Thyroid gland (tissue), 4 donors: ENCODE data around the gene STX2. TPM values are rescaled to one million over a fixed set of nuclear protein-coding genes. Genes with fewer than 3 reads are reported as not detected.

Source experiments
- DNase-seq, 2 donors: peaks; one replicate each; pipeline ENCODE4 v3.0.0-alpha.2; 2019
- H3K27ac ChIP-seq, 3 donors: fragments of 200-600 bp; sonication (generic); 1 replicate in 2 of 3; 2 replicates in 1 of 3; pipeline ENCODE4 v1.5.1; 2016 to 2019; ENCODE audit warnings: mild to moderate bottlenecking in 1 of 3, moderate library complexity in 1 of 3
- H3K27me3 ChIP-seq: fragments of 200-600 bp; sonication (generic); one replicate; pipeline ENCODE4 v1.5.1; 2019
- H3K36me3 ChIP-seq, 2 donors: fragments of 200-600 bp; sonication (generic); one replicate each; pipeline ENCODE4 v1.5.1; 2016 to 2019
- H3K4me1 ChIP-seq, 2 donors: fragments of 200-600 bp; sonication (generic); one replicate each; pipeline ENCODE4 v1.5.1; 2017 to 2019
- H3K4me3 ChIP-seq, 3 donors: fragments of 200-600 bp; sonication (generic); replicated peaks in 1 of 3; 1 replicate in 2 of 3; 2 replicates in 1 of 3; pipeline ENCODE4 v1.5.1; 2016; ENCODE audit warnings: mild to moderate bottlenecking in 1 of 3
- H3K9me3 ChIP-seq: fragments of 200-600 bp; sonication (generic); one replicate; pipeline ENCODE4 v1.5.1; 2017
- POLR2A ChIP-seq, 2 donors: fragments of 450-650 bp; IDR thresholded peaks; one replicate each; pipeline ENCODE4 v1.6.1; 2017; ENCODE audit warnings: antibody characterized with exemption in 2 of 2, mild to moderate bottlenecking in 2 of 2, moderate library complexity in 1 of 2
- WGBS, 2 donors: methylation state at CpG; one replicate each; pipeline ENCODE4 v1.1.5; 2017; 5-methylcytosine and 5-hydroxymethylcytosine counted together
- intact Hi-C: fragments of 100-400 bp; cut with DNase I; formaldehyde crosslinking; loops from one replicate; pipeline ENCODE4 v1.15.1; 2023
- total RNA-seq, 4 donors: library from RNA; depleted of rRNA; stranded (reverse); fragments of >200 nt; gene quantifications; one replicate each; pipeline ENCODE4 v1.2.3, GENCODE V29; 2016
- TF ChIP-seq, protein P1 (sequence below), 6 experiments: fragments of 200-600 bp in 3 of 6; fragments of 450-650 bp in 3 of 6; sonication (generic) in 3 of 6; IDR thresholded peaks; one replicate each; pipeline ENCODE4 v1.5.1; 2016 to 2019; ENCODE audit warnings: antibody characterized with exemption in 6 of 6, mild to moderate bottlenecking in 2 of 6, inconsistent platforms in 1 of 6, moderate library complexity in 1 of 6

Gene STX2
- total RNA-seq, 4 donors from 2014 or later = 18.0 to 43.0 (median 26.1) TPM

DNA sequence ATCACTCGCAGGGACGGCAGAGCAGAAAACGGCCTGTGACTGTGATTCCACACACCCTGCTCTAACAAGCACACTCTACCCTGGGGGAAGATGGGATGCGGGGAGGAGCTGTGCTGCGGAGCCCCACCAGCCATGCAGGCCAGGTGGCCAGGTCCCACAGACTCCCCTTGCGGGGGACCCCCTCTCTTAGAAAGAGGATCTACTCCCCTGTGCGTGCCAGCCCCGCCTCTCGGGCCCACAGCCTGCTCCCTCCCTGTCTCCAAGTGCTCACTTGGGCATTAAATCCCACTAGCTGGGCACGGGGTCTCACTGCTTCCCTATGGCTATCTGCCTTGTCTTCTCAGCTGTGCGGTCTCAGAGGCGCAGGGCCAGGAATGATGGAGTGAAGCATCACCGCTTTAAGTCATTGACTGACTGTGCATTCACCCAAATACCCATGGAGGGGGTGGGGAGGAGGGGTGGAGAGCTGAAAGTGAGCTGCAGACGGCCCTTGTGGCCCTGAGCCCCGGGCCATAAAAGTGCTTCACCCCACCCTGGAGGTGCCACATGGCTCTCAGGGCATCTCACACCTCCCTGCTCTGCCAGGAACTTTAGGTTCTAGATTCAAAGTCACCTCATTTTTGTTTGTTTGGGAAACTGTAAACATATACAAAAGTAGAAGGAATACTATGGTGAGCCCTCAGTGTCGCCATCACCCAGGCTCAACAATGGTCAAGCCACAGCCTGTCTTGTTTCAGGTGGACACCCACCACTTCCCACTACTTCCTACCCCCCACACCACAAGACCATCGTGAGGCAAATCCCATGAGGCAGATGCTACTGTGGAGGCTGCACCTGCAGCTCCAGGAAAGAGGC, 9.4 kb downstream of the STX2 start:
- Histone ChIP-seq H3K9me3 (no peaks in the 10 kb centered on the region), H3K4me1 (peaks cover 14 to 26% of the 10 kb centered on the region in 2 donors), H3K27me3 (no peaks in the 10 kb centered on the region), H3K27ac (no peak overlapping the region), H3K36me3 (no peaks in the 10 kb centered on the region), H3K4me3 (no peak overlapping the region)
- intact Hi-C loops = no loop called here
- TF ChIP-seq, protein P1, sequence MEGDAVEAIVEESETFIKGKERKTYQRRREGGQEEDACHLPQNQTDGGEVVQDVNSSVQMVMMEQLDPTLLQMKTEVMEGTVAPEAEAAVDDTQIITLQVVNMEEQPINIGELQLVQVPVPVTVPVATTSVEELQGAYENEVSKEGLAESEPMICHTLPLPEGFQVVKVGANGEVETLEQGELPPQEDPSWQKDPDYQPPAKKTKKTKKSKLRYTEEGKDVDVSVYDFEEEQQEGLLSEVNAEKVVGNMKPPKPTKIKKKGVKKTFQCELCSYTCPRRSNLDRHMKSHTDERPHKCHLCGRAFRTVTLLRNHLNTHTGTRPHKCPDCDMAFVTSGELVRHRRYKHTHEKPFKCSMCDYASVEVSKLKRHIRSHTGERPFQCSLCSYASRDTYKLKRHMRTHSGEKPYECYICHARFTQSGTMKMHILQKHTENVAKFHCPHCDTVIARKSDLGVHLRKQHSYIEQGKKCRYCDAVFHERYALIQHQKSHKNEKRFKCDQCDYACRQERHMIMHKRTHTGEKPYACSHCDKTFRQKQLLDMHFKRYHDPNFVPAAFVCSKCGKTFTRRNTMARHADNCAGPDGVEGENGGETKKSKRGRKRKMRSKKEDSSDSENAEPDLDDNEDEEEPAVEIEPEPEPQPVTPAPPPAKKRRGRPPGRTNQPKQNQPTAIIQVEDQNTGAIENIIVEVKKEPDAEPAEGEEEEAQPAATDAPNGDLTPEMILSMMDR (IDR thresholded peaks at IDR 0.05) = no peak
- no peak for TF ChIP-seq POLR2A (IDR thresholded peaks at IDR 0.05)
- 80 to 81% methylated on average over 17 of the region's 17 CpGs for WGBS, 2 donors
- DNase-seq = no peak

DNA sequence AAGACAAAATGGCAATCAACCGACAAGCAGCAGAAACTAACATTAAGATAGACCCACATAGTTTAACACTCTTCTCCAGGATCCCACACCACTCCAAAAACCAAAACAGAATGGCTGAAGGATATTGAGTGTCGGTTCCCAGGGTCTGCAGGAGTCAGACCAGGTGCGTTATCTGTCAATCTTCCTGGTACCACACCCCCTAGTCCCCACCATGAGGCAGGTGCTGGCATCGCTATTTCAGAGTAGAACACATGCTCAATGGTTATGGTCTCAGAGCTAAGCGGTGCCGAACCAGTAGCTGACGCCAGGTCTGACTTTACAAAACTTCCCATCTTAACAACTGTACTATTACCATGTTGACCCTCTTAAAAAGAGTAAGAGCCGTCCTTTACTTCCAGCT, 10.2 kb downstream of the STX2 start:
- DNase-seq = no peak
- H3K9me3 ChIP-seq = no peaks in the 10 kb centered on the region

DNA sequence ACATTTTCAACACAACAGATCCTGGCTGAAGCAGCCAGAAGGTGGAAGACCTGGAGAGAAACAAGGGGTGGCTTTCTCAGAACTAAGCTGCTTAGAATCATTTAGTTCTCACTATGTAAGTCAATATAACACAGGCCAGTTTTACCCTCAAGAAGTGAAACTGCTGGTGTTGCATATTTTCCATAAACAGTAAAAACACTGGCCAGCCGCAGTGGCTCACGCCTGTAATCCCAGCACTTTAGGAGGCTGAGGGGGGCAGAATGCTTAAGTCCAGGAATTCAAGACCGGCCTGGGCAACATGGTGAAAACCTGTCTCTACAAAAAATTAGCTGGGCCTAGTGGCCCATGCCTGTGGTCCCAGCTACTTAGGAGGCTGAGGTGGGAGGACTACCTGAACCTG, 11.6 kb downstream of the STX2 start:
- peaks cover 14 to 31% of the 10 kb centered on the region in 2 donors for H3K4me1 ChIP-seq

More for the DNA sequence above, 10.2 kb downstream of the STX2 start:
- no peaks in the 10 kb centered on the region for H3K27me3 ChIP-seq
- intact Hi-C loops = no loop called here
- TF ChIP-seq, protein P1 (IDR thresholded peaks at IDR 0.05) = no peak
- TF ChIP-seq POLR2A (IDR thresholded peaks at IDR 0.05) = no peak
- H3K27ac ChIP-seq = no peak overlapping the region
- 92 to 95% methylated on average over 8 of the region's 8 CpGs for WGBS, 2 donors
- H3K4me3 ChIP-seq = no peak overlapping the region
- H3K4me1 ChIP-seq = peaks cover 14 to 33% of the 10 kb centered on the region in 2 donors
- H3K36me3 ChIP-seq = no peaks in the 10 kb centered on the region

DNA sequence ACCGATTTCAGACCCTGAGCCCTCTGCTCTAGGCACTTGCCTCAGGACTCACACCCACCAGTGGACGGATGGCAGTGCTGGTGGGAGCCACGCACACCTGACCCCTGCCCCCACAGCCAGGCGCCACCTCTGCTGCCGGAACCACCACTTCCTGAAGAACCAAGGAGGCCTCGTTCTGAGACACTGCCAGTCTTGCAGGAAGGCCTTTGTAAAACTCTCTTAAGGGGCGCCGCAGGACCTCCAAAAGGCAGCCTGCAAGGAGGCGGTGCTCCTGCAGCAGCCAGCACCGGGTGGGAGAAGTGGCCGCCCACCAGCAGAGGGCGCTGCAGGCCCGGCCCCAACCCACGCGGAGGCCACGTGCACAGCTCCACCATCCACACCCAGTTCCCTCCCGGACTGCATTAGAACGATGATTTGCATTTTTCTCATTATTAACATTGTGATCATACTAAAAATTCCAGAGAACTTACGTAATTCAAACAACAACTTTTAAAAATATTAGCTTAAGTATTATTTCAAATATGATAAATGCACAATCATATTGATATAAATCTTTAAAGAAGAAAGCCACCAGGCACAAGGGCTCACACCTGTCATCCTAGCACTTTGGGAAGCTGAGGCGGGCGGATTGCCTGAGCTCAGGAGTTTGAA, 12.8 kb downstream of the STX2 start:
- 72 to 79% methylated on average over 18 of the region's 21 CpGs for WGBS, 2 donors
- H3K9me3 ChIP-seq = no peaks in the 10 kb centered on the region
- H3K4me1 ChIP-seq = peaks cover 14 to 31% of the 10 kb centered on the region in 2 donors
- DNase-seq = peak in 1 of 2 donors; percentile 19
- intact Hi-C loops = no loop called here
- H3K27ac ChIP-seq = no peak overlapping the region
- peaks cover 0 to 2% of the 10 kb centered on the region in 2 donors for H3K36me3 ChIP-seq
- H3K27me3 ChIP-seq = no peaks in the 10 kb centered on the region
- H3K4me3 ChIP-seq = no peak overlapping the region
- TF ChIP-seq, protein P1 (IDR thresholded peaks at IDR 0.05) = peak in 3 of 6 experiments; percentile 24 to 53 (median 34)
- TF ChIP-seq POLR2A (IDR thresholded peaks at IDR 0.05) = no peak

More for the DNA sequence above, 11.6 kb downstream of the STX2 start:
- Histone ChIP-seq H3K9me3 (no peaks in the 10 kb centered on the region), H3K27me3 (no peaks in the 10 kb centered on the region), H3K36me3 (no peaks in the 10 kb centered on the region), H3K27ac (peak overlapping the region in 2 of 3 donors; percentile 56 to 74), H3K4me3 (no peak overlapping the region)
- TF ChIP-seq POLR2A (IDR thresholded peaks at IDR 0.05) = no peak
- TF ChIP-seq, protein P1 (IDR thresholded peaks at IDR 0.05) = no peak
- intact Hi-C loops = no loop called here
- WGBS, 2 donors = 58 to 60% methylated on average over 3 of the region's 3 CpGs
- no peak for DNase-seq

DNA sequence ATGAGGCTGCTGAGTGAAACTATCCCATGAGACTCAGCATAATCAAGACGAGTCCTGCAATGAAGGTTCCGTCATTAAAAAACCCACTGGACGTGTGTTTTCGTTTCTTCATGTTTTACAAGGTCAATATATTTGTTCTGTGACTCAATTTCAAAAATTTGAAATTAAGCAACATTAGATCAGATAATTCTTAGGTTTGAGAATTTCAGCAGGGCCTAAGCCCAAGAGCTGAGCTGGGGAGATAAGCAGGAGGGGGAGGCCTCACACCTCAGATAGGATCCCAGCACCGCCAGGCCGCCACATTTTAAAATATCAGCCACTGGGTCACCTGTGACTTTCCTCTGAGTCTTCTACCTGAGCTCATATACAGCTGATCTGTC, 13.3 kb downstream of the STX2 start:
- no peak for DNase-seq
- 90 to 94% methylated on average over 6 of the region's 6 CpGs for WGBS, 2 donors
- intact Hi-C loops = no loop called here
- TF ChIP-seq, protein P1 (IDR thresholded peaks at IDR 0.05) = no peak
- no peak for TF ChIP-seq POLR2A (IDR thresholded peaks at IDR 0.05)
- no peaks in the 10 kb centered on the region for H3K27me3 ChIP-seq
- no peak overlapping the region for H3K4me3 ChIP-seq
- H3K27ac ChIP-seq = no peak overlapping the region
- H3K36me3 ChIP-seq = peaks cover 0 to 6% of the 10 kb centered on the region in 2 donors
- peaks cover 14 to 31% of the 10 kb centered on the region in 2 donors for H3K4me1 ChIP-seq
- no peaks in the 10 kb centered on the region for H3K9me3 ChIP-seq
